Activated T-cell treated with anti-CD3 and anti-CD28 coated beads, Interleukin-2, amount 50 U/mL, for 48 hours (primary cell): ENCODE results near the gene IMP4.
A peak's percentile ranks its signal among the peaks of the same experiment; 100 is the strongest.

Experiments used
- DNase-seq, 2 experiments: peaks; one replicate each; pipeline ENCODE4 v3.0.0-alpha.2; 2020

The IMP4 gene

GRCh38 chr2:130336877-130337734 is 5.6 kb upstream of the IMP4 start:
- peak; percentile 68 to 77 for DNase-seq

- no peak for DNase-seq
Observed at GRCh38 chr2:130337735-130338325, 4.9 kb upstream of the IMP4 start.

- DNase-seq = no peak
Observed at GRCh38 chr2:130338793-130339345, 3.8 kb upstream of the IMP4 start.

GRCh38 chr2:130339885-130340745 is 2.6 kb upstream of the IMP4 start:
- DNase-seq = no peak

GRCh38 chr2:130341562-130342019 is 1.1 kb upstream of the IMP4 start:
- DNase-seq = no peak

GRCh38 chr2:130342020-130342532 is 621 bp upstream of the IMP4 start:
- DNase-seq = peak; percentile 87 to 90

- no peak for DNase-seq
Observed at GRCh38 chr2:130344578-130344977, 1.9 kb downstream of the IMP4 start.

GRCh38 chr2:130345091-130345490 is 2.4 kb downstream of the IMP4 start:
- no peak for DNase-seq

GRCh38 chr2:130345611-130346010 is 2.9 kb downstream of the IMP4 start:
- DNase-seq = no peak

GRCh38 chr2:130346041-130346740 is 3.5 kb downstream of the IMP4 start:
- DNase-seq = no peak

- DNase-seq = no peak
Observed at GRCh38 chr2:130346741-130347066, 4.0 kb downstream of the IMP4 start.

- no peak for DNase-seq
Observed at GRCh38 chr2:130347220-130347925, 4.7 kb downstream of the IMP4 start.

GRCh38 chr2:130349174-130349573 is 6.5 kb downstream of the IMP4 start:
- no peak for DNase-seq

GRCh38 chr2:130351711-130352110 is 9.0 kb downstream of the IMP4 start:
- DNase-seq = peak in 1 of 2 experiments; percentile 11

- no peak for DNase-seq
Observed at GRCh38 chr2:130352237-130352636, 9.5 kb downstream of the IMP4 start.

- no peak for DNase-seq
Observed at GRCh38 chr2:130353291-130354138, 10.8 kb downstream of the IMP4 start.

GRCh38 chr2:130354139-130354428 is 11.4 kb downstream of the IMP4 start:
- DNase-seq = no peak

- DNase-seq = no peak
Observed at GRCh38 chr2:130355172-130355577, 12.5 kb downstream of the IMP4 start.

- peak; percentile 75 to 80 for DNase-seq
Observed at GRCh38 chr2:130355578-130356431, 13.1 kb downstream of the IMP4 start, which contains the start of gene PTPN18. PTPN18 (plus strand) TSS chr2:130356056; CDS start chr2:130356108, 52 bp downstream.

- no peak for DNase-seq
Observed at GRCh38 chr2:130357864-130358263, 15.2 kb downstream of the IMP4 start.
